Neural cell (in vitro differentiated cells): ENCODE data around the gene PTPRO. TPM values are rescaled to one million over a fixed set of nuclear protein-coding genes. Genes with fewer than 3 reads are reported as not detected.

Experiments used
- H2AFZ ChIP-seq: fragments of 200-600, 300-800 bp; sonication (generic), shearing (Covaris generic); 2 replicates; pipeline ENCODE4 v1.6.0; 2014; ENCODE audit warnings: low read depth, mild to moderate bottlenecking, antibody characterized with exemption, low read length, moderate library complexity
- H3F3A ChIP-seq: fragments of 200-600 bp; shearing (Covaris generic); 2 replicates; pipeline ENCODE4 v1.6.1; 2016; ENCODE audit warnings: mild to moderate bottlenecking, moderate library complexity, mixed read lengths, antibody characterized with exemption, low read length; ENCODE audit not compliant: insufficient read depth, poor library complexity, severe bottlenecking
- H3K27ac ChIP-seq: fragments of 200-600, 300-800 bp; sonication (generic), shearing (Covaris generic); 2 replicates; pipeline ENCODE4 v1.5.1; 2014; ENCODE audit warnings: mild to moderate bottlenecking, low read length, moderate library complexity
- H3K27me3 ChIP-seq: fragments of 300-800, 200-600 bp; sonication (generic), shearing (Covaris generic); 2 replicates; pipeline ENCODE4 v1.6.0; 2014; ENCODE audit warnings: mild to moderate bottlenecking, low read depth, low read length, moderate library complexity; ENCODE audit not compliant: insufficient read depth
- H3K36me3 ChIP-seq: fragments of 300-800, 200-600 bp; sonication (generic), shearing (Covaris generic); 2 replicates; pipeline ENCODE4 v1.5.1; 2014; ENCODE audit warnings: mild to moderate bottlenecking, antibody characterized with exemption, low read length, moderate library complexity; ENCODE audit not compliant: insufficient read depth
- H3K4me2 ChIP-seq: fragments of 300-800, 200-600 bp; sonication (generic), shearing (Covaris generic); 2 replicates; pipeline ENCODE4 v1.6.0; 2014; ENCODE audit warnings: mild to moderate bottlenecking, low read length
- H3K4me3 ChIP-seq: fragments of 300-800, 200-600 bp; sonication (generic), shearing (Covaris generic); 2 replicates; pipeline ENCODE4 v1.5.1; 2014; ENCODE audit warnings: mild to moderate bottlenecking, low read length, moderate library complexity
- H3K79me2 ChIP-seq: fragments of 200-600 bp; shearing (Covaris generic); replicated peaks from 2 replicates; pipeline ENCODE4 v1.6.0; 2014; ENCODE audit warnings: mild to moderate bottlenecking, low read length, moderate library complexity; ENCODE audit not compliant: insufficient read depth
- H3K9ac ChIP-seq: fragments of 300-800, 200-600 bp; sonication (generic), shearing (Covaris generic); 2 replicates; pipeline ENCODE4 v1.6.1; 2016; ENCODE audit warnings: mild to moderate bottlenecking, low read length, mixed read lengths
- H3K9me2 ChIP-seq: fragments of 200-600 bp; shearing (Covaris generic); 2 replicates; pipeline ENCODE4 v1.6.1; 2016; ENCODE audit warnings: mild to moderate bottlenecking, low read length, mixed read lengths; ENCODE audit not compliant: insufficient read depth
- H3K9me3 ChIP-seq: fragments of 200-600, 300-800 bp; sonication (generic), shearing (Covaris generic); 2 replicates; pipeline ENCODE4 v1.6.1; 2016; ENCODE audit warnings: mild to moderate bottlenecking, mixed run types, low read length, moderate library complexity, mixed read lengths
- H4K20me1 ChIP-seq: fragments of 200-600 bp; shearing (Covaris generic); 2 replicates; pipeline ENCODE4 v1.6.1; 2016; ENCODE audit warnings: mild to moderate bottlenecking, mixed run types; ENCODE audit not compliant: insufficient read depth
- EP300 ChIP-seq: fragments of 450-650 bp; conservative IDR thresholded peaks from 2 replicates; pipeline ENCODE4 v1.6.1; 2014; ENCODE audit warnings: antibody characterized with exemption, mild to moderate bottlenecking, moderate library complexity; ENCODE audit not compliant: poor library complexity, severe bottlenecking
- EZH2 ChIP-seq: fragments of 200-600, 300-800 bp; shearing (Covaris generic), sonication (generic); IDR thresholded peaks from 2 replicates; pipeline ENCODE4 v1.6.1; 2014; ENCODE audit warnings: antibody characterized with exemption, low read length, borderline replicate concordance, mild to moderate bottlenecking; ENCODE audit not compliant: insufficient read depth, poor library complexity, severe bottlenecking
- MXI1 ChIP-seq: fragments of 450-650 bp; conservative IDR thresholded peaks from 2 replicates; pipeline ENCODE4 v1.6.1; 2014; ENCODE audit warnings: antibody characterized with exemption, mild to moderate bottlenecking; ENCODE audit not compliant: poor library complexity, severe bottlenecking
- POLR2AphosphoS5 ChIP-seq: IDR thresholded peaks from 2 replicates; pipeline ENCODE4 v1.6.1; 2012
- RAD21 ChIP-seq: fragments of 450-650 bp; conservative IDR thresholded peaks from 2 replicates; pipeline ENCODE4 v1.6.1; 2014; ENCODE audit warnings: antibody characterized with exemption, mild to moderate bottlenecking, moderate library complexity
- SMC3 ChIP-seq: fragments of 450-650 bp; conservative IDR thresholded peaks from 2 replicates; pipeline ENCODE4 v1.6.1; 2014; ENCODE audit warnings: antibody characterized with exemption, mild to moderate bottlenecking, moderate library complexity; ENCODE audit not compliant: poor library complexity
- TAF1 ChIP-seq: IDR thresholded peaks from 2 replicates; pipeline ENCODE4 v1.6.1; 2012; ENCODE audit warnings: low read depth
- polyA plus RNA-seq: library from polyadenylated mRNA; depleted of rRNA; stranded (reverse); fragments of >200 nt; gene quantifications from 2 replicates; pipeline ENCODE4 v1.2.3, GENCODE V29; 2014
- TF ChIP-seq, protein P1 (sequence below): fragments of 450-650 bp; IDR thresholded peaks from 2 replicates; pipeline ENCODE4 v1.5.1; 2014; ENCODE audit warnings: antibody characterized with exemption, mild to moderate bottlenecking, moderate library complexity; ENCODE audit not compliant: poor library complexity, severe bottlenecking
- TF ChIP-seq, protein P2 (sequence below): IDR thresholded peaks from 2 replicates; pipeline ENCODE4 v1.6.1; 2012; ENCODE audit warnings: borderline replicate concordance

Gene PTPRO
- polyA plus RNA-seq, 1 donor from 2014 or later = 124 TPM

DNA sequence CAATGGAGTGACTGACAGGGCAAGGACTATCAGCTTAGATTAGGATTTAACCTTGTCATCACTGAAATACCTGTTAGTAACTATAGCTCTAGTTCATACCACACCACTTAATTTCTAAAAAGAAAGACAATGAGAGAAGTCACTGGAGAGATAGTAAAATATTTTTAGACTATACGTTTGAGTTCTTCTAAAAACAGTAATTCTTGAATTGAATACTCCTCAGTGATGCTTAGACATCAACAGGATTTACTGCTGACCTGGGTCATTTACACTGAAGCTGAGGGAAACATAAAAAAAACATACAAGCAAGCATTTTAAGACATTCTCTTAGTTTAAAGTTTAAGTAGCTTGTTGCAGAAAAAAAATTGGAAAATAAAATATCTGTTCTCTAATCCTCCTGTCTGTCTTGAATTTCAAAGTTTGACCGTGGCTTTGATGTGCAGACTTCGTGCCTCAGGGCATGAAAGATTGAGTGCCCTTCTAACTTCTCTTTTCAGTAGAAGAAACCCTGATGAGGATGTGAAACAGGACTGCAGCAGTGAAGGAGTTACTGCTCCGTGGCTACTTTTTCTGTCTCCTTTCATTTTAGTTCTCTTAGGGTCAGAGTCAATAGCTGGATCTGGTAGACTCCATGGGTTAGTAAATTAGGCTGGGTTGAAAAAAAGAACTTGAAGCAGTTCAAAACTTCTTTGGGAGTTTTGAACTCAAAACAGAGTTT is 172.2 kb downstream of the PTPRO start:
- H3F3A ChIP-seq = no peaks in the 10 kb centered on the region
- no peak overlapping the region for H2AFZ ChIP-seq
- no peaks in the 10 kb centered on the region for H3K27me3 ChIP-seq
- no peaks in the 10 kb centered on the region for H3K36me3 ChIP-seq
- no peak overlapping the region for H3K9ac ChIP-seq
- no peaks in the 10 kb centered on the region for H3K9me2 ChIP-seq
- no peaks in the 10 kb centered on the region for H3K79me2 ChIP-seq
- TF ChIP-seq SMC3 (no peak), TAF1 (no peak), EP300 (no peak), MXI1 (no peak), POLR2AphosphoS5 (no peak), EZH2 (no peak), RAD21 (no peak)
- TF ChIP-seq, protein P1, sequence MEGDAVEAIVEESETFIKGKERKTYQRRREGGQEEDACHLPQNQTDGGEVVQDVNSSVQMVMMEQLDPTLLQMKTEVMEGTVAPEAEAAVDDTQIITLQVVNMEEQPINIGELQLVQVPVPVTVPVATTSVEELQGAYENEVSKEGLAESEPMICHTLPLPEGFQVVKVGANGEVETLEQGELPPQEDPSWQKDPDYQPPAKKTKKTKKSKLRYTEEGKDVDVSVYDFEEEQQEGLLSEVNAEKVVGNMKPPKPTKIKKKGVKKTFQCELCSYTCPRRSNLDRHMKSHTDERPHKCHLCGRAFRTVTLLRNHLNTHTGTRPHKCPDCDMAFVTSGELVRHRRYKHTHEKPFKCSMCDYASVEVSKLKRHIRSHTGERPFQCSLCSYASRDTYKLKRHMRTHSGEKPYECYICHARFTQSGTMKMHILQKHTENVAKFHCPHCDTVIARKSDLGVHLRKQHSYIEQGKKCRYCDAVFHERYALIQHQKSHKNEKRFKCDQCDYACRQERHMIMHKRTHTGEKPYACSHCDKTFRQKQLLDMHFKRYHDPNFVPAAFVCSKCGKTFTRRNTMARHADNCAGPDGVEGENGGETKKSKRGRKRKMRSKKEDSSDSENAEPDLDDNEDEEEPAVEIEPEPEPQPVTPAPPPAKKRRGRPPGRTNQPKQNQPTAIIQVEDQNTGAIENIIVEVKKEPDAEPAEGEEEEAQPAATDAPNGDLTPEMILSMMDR = no peak
- TF ChIP-seq, protein P2, sequence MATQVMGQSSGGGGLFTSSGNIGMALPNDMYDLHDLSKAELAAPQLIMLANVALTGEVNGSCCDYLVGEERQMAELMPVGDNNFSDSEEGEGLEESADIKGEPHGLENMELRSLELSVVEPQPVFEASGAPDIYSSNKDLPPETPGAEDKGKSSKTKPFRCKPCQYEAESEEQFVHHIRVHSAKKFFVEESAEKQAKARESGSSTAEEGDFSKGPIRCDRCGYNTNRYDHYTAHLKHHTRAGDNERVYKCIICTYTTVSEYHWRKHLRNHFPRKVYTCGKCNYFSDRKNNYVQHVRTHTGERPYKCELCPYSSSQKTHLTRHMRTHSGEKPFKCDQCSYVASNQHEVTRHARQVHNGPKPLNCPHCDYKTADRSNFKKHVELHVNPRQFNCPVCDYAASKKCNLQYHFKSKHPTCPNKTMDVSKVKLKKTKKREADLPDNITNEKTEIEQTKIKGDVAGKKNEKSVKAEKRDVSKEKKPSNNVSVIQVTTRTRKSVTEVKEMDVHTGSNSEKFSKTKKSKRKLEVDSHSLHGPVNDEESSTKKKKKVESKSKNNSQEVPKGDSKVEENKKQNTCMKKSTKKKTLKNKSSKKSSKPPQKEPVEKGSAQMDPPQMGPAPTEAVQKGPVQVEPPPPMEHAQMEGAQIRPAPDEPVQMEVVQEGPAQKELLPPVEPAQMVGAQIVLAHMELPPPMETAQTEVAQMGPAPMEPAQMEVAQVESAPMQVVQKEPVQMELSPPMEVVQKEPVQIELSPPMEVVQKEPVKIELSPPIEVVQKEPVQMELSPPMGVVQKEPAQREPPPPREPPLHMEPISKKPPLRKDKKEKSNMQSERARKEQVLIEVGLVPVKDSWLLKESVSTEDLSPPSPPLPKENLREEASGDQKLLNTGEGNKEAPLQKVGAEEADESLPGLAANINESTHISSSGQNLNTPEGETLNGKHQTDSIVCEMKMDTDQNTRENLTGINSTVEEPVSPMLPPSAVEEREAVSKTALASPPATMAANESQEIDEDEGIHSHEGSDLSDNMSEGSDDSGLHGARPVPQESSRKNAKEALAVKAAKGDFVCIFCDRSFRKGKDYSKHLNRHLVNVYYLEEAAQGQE = no peak
- H3K4me2 ChIP-seq = no peak overlapping the region
- no peaks in the 10 kb centered on the region for H3K9me3 ChIP-seq
- H3K4me3 ChIP-seq = no peak overlapping the region
- no peaks in the 10 kb centered on the region for H4K20me1 ChIP-seq
- no peak overlapping the region for H3K27ac ChIP-seq

DNA sequence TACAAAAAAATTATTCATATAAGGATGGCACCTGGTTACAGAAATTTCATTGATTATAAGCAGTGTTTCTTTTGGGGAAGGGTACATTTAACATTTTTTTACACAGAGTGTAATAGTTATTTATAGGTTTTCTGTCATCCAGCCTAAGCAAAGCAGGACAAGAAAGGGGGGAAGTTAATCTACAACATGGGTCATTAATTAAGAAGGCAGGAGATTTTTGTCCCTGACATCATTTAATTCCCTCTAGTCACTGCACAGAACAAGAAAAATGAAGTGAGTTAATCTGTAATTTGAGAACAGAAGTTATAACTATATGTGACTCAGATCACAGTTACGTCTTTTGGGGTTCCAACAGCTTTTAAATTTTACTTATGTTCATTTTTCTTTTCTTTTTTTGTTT is 173.4 kb downstream of the PTPRO start:
- no peak overlapping the region for H3K4me2 ChIP-seq
- H3F3A ChIP-seq = no peaks in the 10 kb centered on the region
- no peaks in the 10 kb centered on the region for H3K79me2 ChIP-seq
- no peak overlapping the region for H3K27ac ChIP-seq
- TF ChIP-seq TAF1 (no peak), RAD21 (no peak)
- no peaks in the 10 kb centered on the region for H3K9me3 ChIP-seq
- H4K20me1 ChIP-seq = no peaks in the 10 kb centered on the region
- no peak overlapping the region for H2AFZ ChIP-seq
- no peaks in the 10 kb centered on the region for H3K36me3 ChIP-seq
- H3K4me3 ChIP-seq = no peak overlapping the region
- H3K9me2 ChIP-seq = no peaks in the 10 kb centered on the region
- no peaks in the 10 kb centered on the region for H3K27me3 ChIP-seq
- no peak overlapping the region for H3K9ac ChIP-seq
